ENCODE measurements around the gene FOXO3. TPM values are rescaled to one million over a fixed set of nuclear protein-coding genes. Genes with fewer than 3 reads are reported as not detected.
"Not testable (repeated sequence)": the region's sequence is repeated elsewhere in the genome, so short reads cannot be mapped to it uniquely, and the experiment has no call there.

The FOXO3 gene
- total RNA-seq, 1 donor from 2014 or later = 41.4 TPM

DNA sequence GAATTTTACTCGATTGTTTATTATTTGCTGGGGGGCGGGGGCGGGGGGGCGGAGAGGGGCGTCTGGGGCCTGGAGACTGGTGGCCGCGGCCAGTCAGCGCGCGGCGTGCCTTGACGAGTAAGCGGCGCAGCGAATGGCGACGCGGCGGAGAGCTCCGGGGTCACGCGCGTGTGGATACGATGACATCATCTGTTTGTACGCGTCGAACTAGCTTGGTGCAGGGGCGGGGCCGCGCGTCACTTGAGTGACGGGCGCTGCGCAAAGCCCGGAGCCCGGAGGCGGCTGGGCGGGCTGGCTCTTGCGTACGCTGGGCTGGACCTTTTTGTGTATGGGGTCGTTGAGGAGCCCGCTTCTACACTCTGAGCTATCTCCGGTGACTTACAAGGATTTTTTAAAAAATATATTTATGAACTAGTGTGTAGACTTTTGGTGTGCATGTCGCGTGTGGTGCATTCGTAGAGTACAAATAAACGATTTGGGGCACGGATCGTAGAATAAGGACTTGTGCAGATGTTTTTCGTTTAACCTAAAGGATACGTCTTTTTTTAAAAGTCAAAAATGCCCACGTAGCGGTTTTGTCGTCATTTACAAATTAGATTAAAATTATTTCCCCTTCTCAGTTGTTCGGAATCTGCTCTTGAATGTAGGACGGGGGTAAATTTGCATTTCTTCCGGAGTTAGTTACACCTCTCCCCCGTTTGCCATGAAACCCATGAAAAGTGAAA is 2.2 kb upstream of the FOXO3 start:
- TF ChIP-seq, protein P1, sequence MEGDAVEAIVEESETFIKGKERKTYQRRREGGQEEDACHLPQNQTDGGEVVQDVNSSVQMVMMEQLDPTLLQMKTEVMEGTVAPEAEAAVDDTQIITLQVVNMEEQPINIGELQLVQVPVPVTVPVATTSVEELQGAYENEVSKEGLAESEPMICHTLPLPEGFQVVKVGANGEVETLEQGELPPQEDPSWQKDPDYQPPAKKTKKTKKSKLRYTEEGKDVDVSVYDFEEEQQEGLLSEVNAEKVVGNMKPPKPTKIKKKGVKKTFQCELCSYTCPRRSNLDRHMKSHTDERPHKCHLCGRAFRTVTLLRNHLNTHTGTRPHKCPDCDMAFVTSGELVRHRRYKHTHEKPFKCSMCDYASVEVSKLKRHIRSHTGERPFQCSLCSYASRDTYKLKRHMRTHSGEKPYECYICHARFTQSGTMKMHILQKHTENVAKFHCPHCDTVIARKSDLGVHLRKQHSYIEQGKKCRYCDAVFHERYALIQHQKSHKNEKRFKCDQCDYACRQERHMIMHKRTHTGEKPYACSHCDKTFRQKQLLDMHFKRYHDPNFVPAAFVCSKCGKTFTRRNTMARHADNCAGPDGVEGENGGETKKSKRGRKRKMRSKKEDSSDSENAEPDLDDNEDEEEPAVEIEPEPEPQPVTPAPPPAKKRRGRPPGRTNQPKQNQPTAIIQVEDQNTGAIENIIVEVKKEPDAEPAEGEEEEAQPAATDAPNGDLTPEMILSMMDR (IDR thresholded peaks at IDR 0.05; ENCODE audit: insufficient read depth, low read length, poor library complexity, severe bottlenecking) = no peak
- Histone ChIP-seq H3K27me3 (ENCODE audit: control insufficient read depth, insufficient read depth, low read length) (no peaks in the 10 kb centered on the region), H3K36me3 (ENCODE audit: control insufficient read depth, insufficient read depth, low read length) (no peaks in the 10 kb centered on the region), H3K4me3 (ENCODE audit: low read depth, low read length) (peak overlapping the region; percentile 86)
- peak; percentile 87 for DNase-seq (ENCODE audit: low read depth)

DNA sequence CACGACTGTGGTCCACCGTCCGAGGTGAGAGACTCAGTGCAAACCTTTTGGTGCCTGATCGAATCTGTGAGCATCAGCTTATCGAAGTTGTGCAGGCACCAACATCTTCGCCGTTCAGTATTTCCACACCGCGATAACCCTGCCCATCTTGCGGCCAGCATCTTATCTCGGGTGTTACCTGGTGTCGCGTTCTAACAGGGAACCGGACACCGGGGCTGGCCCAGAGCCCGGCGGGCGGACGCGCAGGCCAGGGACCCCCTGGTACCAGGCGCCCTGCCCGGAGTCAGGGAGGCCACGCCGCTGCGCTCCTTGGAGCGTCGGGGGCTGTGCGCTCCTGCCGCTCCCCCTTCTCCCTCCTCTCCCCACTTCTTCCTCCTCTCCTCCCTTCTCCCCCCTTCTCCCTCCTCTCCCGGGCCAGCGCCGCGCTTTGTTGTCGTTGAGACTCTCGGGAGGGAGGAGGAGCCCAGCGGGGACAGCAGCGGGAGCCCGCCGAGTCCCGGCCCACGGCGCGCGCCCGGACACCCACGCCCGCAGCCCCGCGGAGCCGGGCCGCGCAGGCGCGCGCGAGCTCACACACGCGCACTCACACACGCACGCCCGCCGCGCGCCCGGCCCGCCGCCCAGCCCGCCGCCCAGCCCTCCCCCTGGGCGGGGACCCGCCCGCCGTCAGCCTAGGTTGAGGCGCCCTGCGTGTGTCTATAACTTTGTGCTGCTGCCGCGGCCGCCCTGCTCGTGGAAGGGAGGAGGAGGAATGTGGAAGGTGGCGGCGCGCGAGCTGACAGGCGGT is 1.4 kb upstream of the FOXO3 start:
- no peaks in the 10 kb centered on the region for H3K36me3 ChIP-seq (ENCODE audit: control insufficient read depth, insufficient read depth, low read length)
- no peak for DNase-seq (ENCODE audit: low read depth)
- no peaks in the 10 kb centered on the region for H3K27me3 ChIP-seq (ENCODE audit: control insufficient read depth, insufficient read depth, low read length)
- TF ChIP-seq, protein P1 (IDR thresholded peaks at IDR 0.05; ENCODE audit: insufficient read depth, low read length, poor library complexity, severe bottlenecking) = no peak
- peak overlapping the region; percentile 86 for H3K4me3 ChIP-seq (ENCODE audit: low read depth, low read length)

DNA sequence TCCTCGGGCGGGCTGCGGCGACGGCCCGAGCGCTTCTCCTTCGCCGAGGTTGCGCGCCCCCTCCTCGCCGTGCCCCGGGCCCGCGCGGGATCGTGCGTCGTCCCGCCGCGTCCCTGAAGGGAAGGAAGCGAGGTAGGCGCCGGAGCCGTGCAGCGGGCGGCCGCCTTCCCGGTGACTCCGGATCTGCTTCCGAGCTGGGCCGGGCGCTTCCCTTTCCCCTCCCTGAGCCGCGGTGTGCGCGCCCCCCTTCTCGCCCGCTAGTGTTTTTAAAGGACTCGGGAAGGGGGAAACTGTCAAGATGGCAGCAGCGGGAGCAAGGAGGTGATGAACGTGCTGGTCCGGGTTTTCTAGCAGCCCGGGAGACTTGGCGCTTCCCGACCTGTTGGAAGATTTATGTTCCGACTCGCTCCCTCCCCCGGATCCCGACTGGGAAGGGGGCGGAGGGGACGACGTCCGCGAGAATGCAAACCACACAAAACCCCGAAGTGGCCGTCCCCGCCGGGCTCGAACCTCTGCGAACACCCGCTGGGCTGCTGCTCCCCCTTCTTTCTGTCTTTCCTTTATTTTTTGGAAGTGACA is 744 bp upstream of the FOXO3 start:
- Histone ChIP-seq H3K36me3 (ENCODE audit: control insufficient read depth, insufficient read depth, low read length) (no peaks in the 10 kb centered on the region), H3K4me3 (ENCODE audit: low read depth, low read length) (peak overlapping the region; percentile 86), H3K27me3 (ENCODE audit: control insufficient read depth, insufficient read depth, low read length) (no peaks in the 10 kb centered on the region)
- TF ChIP-seq, protein P1 (IDR thresholded peaks at IDR 0.05; ENCODE audit: insufficient read depth, low read length, poor library complexity, severe bottlenecking) = no peak
- DNase-seq (ENCODE audit: low read depth) = no peak

GRCh38 chr6:108561309-108561647 is 561 bp downstream of the FOXO3 start:
- H3K27me3 ChIP-seq (ENCODE audit: control insufficient read depth, insufficient read depth, low read length); DNase-seq (ENCODE audit: low read depth); H3K36me3 ChIP-seq (ENCODE audit: control insufficient read depth, insufficient read depth, low read length): not testable (repeated sequence)
- H3K4me3 ChIP-seq (ENCODE audit: low read depth, low read length) = peak overlapping the region; percentile 86

- no peaks in the 10 kb centered on the region for H3K27me3 ChIP-seq (ENCODE audit: control insufficient read depth, insufficient read depth, low read length)
- H3K4me3 ChIP-seq (ENCODE audit: low read depth, low read length) = peak overlapping the region; percentile 86
- no peaks in the 10 kb centered on the region for H3K36me3 ChIP-seq (ENCODE audit: control insufficient read depth, insufficient read depth, low read length)
- DNase-seq (ENCODE audit: low read depth) = no peak
- TF ChIP-seq, protein P1 (IDR thresholded peaks at IDR 0.05; ENCODE audit: insufficient read depth, low read length, poor library complexity, severe bottlenecking) = no peak
Observed at GRCh38 chr6:108561742-108562502, 1.2 kb downstream of the FOXO3 start.
